Endodermal cell (in vitro differentiated cells): ENCODE measurements around the gene PPP1R1B. TPM values are rescaled to one million over a fixed set of nuclear protein-coding genes. Genes with fewer than 3 reads are reported as not detected.

Source experiments
- DNase-seq: peaks from one replicate; pipeline ENCODE4 v3.0.0-alpha.2; 2017
- H3K27ac ChIP-seq: 2 replicates; pipeline ENCODE4 v1.5.1; 2013; ENCODE audit warnings: mild to moderate bottlenecking, low read depth, low read length, moderate library complexity
- H3K27me3 ChIP-seq: 2 replicates; pipeline ENCODE4 v1.6.1; 2013; ENCODE audit warnings: mild to moderate bottlenecking, low read length, moderate library complexity; ENCODE audit not compliant: insufficient read depth, control insufficient read depth, poor library complexity, severe bottlenecking
- H3K36me3 ChIP-seq: 2 replicates; pipeline ENCODE4 v1.7.0; 2013; ENCODE audit warnings: mild to moderate bottlenecking, low read length, moderate library complexity; ENCODE audit not compliant: control insufficient read depth, insufficient read depth
- H3K4me1 ChIP-seq: one replicate; pipeline ENCODE4 v1.7.0; 2013; ENCODE audit warnings: low read length; ENCODE audit not compliant: control insufficient read depth, insufficient read depth
- H3K4me3 ChIP-seq: 2 replicates; pipeline ENCODE4 v1.5.1; 2013; ENCODE audit warnings: mild to moderate bottlenecking, low read length, moderate library complexity
- H3K9ac ChIP-seq: 2 replicates; pipeline ENCODE4 v1.6.1; 2013; ENCODE audit warnings: mild to moderate bottlenecking, low read length, moderate library complexity; ENCODE audit not compliant: poor library complexity, severe bottlenecking; ENCODE audit errors: extremely low read depth
- H3K9me3 ChIP-seq: 2 replicates; pipeline ENCODE4 v1.6.1; 2013; ENCODE audit warnings: mild to moderate bottlenecking, low read length, moderate library complexity; ENCODE audit not compliant: control insufficient read depth
- H3K27ac Mint-ChIP-seq: 2 replicates; pipeline ENCODE4 v1.8.0; 2020; ENCODE audit warnings: mixed read lengths
- H3K27me3 Mint-ChIP-seq: 2 replicates; pipeline ENCODE4 v1.8.0; 2021; ENCODE audit warnings: mild to moderate bottlenecking, mixed read lengths; ENCODE audit not compliant: insufficient read depth
- H3K36me3 Mint-ChIP-seq: 2 replicates; pipeline ENCODE4 v1.8.0; 2020; ENCODE audit warnings: low read depth, mixed read lengths
- H3K4me1 Mint-ChIP-seq: 2 replicates; pipeline ENCODE4 v1.8.0; 2020; ENCODE audit warnings: mixed read lengths
- H3K4me3 Mint-ChIP-seq: 2 replicates; pipeline ENCODE4 v1.8.0; 2020; ENCODE audit warnings: mild to moderate bottlenecking, moderate library complexity, mixed read lengths
- H3K9me3 Mint-ChIP-seq: 2 replicates; pipeline ENCODE4 v1.8.0; 2020; ENCODE audit warnings: mild to moderate bottlenecking, mixed read lengths
- CTCF ChIP-seq: fragments of 200-600 bp; sonication (generic); conservative IDR thresholded peaks from 2 replicates; pipeline ENCODE4 v1.5.0; 2021; ENCODE audit warnings: antibody characterized with exemption, mild to moderate bottlenecking
- WGBS, 2 experiments: methylation state at CpG; one replicate each; pipeline versions ENCODE4 v1.1.5 to v1.1.7; 2013; ENCODE audit warnings: missing lambda C conversion rate in 2 of 2, mixed read lengths in 1 of 2; ENCODE audit not compliant: insufficient coverage in 1 of 2, insufficient read length in 1 of 2; 5-methylcytosine and 5-hydroxymethylcytosine counted together
- total RNA-seq, 2 donors: library from RNA; stranded (reverse); fragmentation: NEBNext Ultra II Directional in 1 of 2; extraction: Animal tissue kit (Norgen Biotek cat#: 25700) in 1 of 2; gene quantifications; 2 replicates in 1 of 2; 3 replicates in 1 of 2; pipeline ENCODE4 v1.2.1, GENCODE V29; 2021

Gene PPP1R1B
- total RNA-seq, 2 donors from 2014 or later: 1.0 to 2.1 TPM

- no peaks in the 10 kb centered on the region for H3K9me3 ChIP-seq
- H3K4me3 Mint-ChIP-seq: peak within 1 kb of the TSS; percentile 86
- no peaks in the 10 kb centered on the region for H3K27me3 ChIP-seq
- no peaks in the 10 kb centered on the region for H3K9me3 Mint-ChIP-seq
- H3K4me1 ChIP-seq: no peaks in the 10 kb centered on the region
- no peaks in the 10 kb centered on the region for H3K36me3 ChIP-seq
- H3K9ac ChIP-seq: peak within 1 kb of the TSS; percentile 40
- peak; percentile 99 for DNase-seq
- H3K27ac ChIP-seq: no peak within 1 kb of the TSS
- 0 to 1% methylated on average over 15 to 68 of the region's 69 CpGs for WGBS, 2 experiments
- no peaks in the 10 kb centered on the region for H3K27me3 Mint-ChIP-seq
- TF ChIP-seq CTCF: peak; percentile 47
- H3K4me1 Mint-ChIP-seq: peaks cover 27% of the 10 kb centered on the region
- peak within 1 kb of the TSS; percentile 84 for H3K4me3 ChIP-seq
- H3K27ac Mint-ChIP-seq: peak within 1 kb of the TSS; percentile 65
- H3K36me3 Mint-ChIP-seq: no peaks in the 10 kb centered on the region
These were observed 10.4 kb downstream of the PPP1R1B start, which contains the start of gene STARD3 for GRCh38 chr17:39636927-39637736. TSS of gene STARD3 (plus strand) at chr17:39637144. CDS start at chr17:39653532, 16,388 bp downstream.

- no peaks in the 10 kb centered on the region for H3K27me3 Mint-ChIP-seq
- no peaks in the 10 kb centered on the region for H3K9me3 Mint-ChIP-seq
- Histone ChIP-seq H3K9me3 (no peaks in the 10 kb centered on the region), H3K9ac (no peak overlapping the region), H3K4me1 (no peaks in the 10 kb centered on the region), H3K27ac (no peak overlapping the region), H3K4me3 (peak overlapping the region; percentile 84), H3K36me3 (no peaks in the 10 kb centered on the region), H3K27me3 (no peaks in the 10 kb centered on the region)
- peak overlapping the region; percentile 86 for H3K4me3 Mint-ChIP-seq
- no peak for TF ChIP-seq CTCF
- H3K36me3 Mint-ChIP-seq: no peaks in the 10 kb centered on the region
- peaks cover 27% of the 10 kb centered on the region for H3K4me1 Mint-ChIP-seq
- WGBS, 2 experiments: 92 to 97% methylated on average over 4 to 7 of the region's 7 CpGs
- no peak overlapping the region for H3K27ac Mint-ChIP-seq
- DNase-seq: no peak
These were observed 11.6 kb downstream of the PPP1R1B start for GRCh38 chr17:39638317-39638716.

DNA sequence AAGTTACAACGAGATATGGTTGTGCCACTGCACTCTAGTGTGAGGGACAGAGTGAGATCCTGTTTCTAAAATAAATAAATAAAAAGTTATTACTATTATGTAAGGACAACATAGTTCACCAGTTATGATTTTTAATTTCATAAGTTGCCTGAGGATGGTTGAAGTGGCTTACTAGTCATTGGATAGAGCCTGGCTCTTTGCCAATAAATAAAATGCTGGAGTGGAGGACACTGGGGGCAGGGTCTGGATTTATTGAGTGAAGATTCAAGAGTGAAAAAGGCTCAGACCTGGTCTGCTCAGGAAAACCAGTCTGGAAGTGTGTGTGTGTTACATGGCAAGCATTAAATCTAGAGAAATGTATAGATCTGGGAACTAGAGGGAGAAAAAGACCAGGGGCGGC is 12.3 kb downstream of the PPP1R1B start:
- no peak for TF ChIP-seq CTCF
- Histone ChIP-seq H3K9ac (no peak overlapping the region), H3K27ac (no peak overlapping the region), H3K9me3 (no peaks in the 10 kb centered on the region), H3K27me3 (no peaks in the 10 kb centered on the region), H3K36me3 (no peaks in the 10 kb centered on the region), H3K4me3 (no peak overlapping the region), H3K4me1 (no peaks in the 10 kb centered on the region)
- no peak overlapping the region for H3K27ac Mint-ChIP-seq
- H3K27me3 Mint-ChIP-seq: no peaks in the 10 kb centered on the region
- no peaks in the 10 kb centered on the region for H3K9me3 Mint-ChIP-seq
- H3K4me3 Mint-ChIP-seq: no peak overlapping the region
- WGBS, 2 experiments: 88 to 100% methylated on average over 1 to 2 of the region's 2 CpGs
- no peak for DNase-seq
- H3K4me1 Mint-ChIP-seq: peaks cover 29% of the 10 kb centered on the region
- H3K36me3 Mint-ChIP-seq: no peaks in the 10 kb centered on the region
